C4-2B (cell line): ENCODE data around the gene GAST.

Experiments used
- CTCF ChIP-seq: fragments of 450-650 bp; conservative IDR thresholded peaks from 2 replicates; pipeline ENCODE4 v1.5.1; 2017; ENCODE audit warnings: mild to moderate bottlenecking
- ZFX ChIP-seq: fragments of 450-650 bp; IDR thresholded peaks from 2 replicates; pipeline ENCODE4 v1.6.1; 2017

GRCh38 chr17:41687828-41688640, 24.1 kb upstream of the GAST start:
- TF ChIP-seq CTCF (peak; percentile 77), ZFX (no peak)
